HG03108 (cell line): ENCODE measurements around the gene TNRC18.
"Not testable (repeated sequence)": the region's sequence is repeated elsewhere in the genome, so short reads cannot be mapped to it uniquely, and the experiment has no call there.

Source experiments
- ATAC-seq: cut with Tn5 transposase; IDR thresholded peaks from one replicate; pipeline ENCODE4 v1.9.1; 2021; ENCODE audit warnings: moderate library complexity; ENCODE audit not compliant: unreplicated experiment

The TNRC18 gene

DNA sequence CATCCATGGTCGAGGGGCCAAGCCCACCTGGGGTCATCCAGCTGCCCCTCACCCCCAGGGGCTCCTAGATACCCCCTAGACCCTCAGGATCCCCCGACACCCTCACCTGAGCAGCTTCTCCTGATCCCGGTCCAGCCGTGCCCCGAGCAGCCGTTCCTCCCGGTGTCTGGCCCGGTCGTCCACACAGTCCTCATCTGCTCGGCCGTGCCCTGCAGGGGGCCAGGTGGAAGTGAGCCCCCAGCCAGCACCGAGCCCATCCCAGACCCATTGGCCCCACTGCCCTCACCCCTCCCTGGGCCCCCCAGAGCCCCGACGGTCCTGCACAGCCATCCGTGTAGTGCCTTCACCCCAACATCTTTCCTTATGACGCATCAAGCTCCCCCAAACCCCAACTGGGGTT is 45.8 kb downstream of the TNRC18 start:
- ATAC-seq = no peak

DNA sequence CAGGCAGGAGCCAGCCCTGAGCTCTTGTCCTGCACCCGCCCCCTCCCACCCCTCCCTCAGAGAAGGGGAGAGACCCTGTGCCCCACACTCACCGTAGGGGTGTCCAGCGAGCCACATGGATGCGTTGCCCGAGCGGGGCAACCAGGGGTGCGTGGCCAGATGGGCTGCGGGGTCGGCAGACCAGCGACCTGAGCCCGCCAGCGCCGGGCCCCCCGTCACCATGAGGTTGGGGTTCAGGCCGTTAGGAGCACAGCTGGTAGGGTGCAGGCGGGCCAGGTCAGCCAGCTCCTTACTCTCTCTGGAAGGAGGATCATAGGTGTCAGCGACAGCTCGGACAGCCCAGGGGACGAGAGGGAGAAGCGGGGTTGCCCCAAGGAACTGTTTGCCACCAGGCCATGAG is 46.4 kb downstream of the TNRC18 start:
- ATAC-seq = no peak

DNA sequence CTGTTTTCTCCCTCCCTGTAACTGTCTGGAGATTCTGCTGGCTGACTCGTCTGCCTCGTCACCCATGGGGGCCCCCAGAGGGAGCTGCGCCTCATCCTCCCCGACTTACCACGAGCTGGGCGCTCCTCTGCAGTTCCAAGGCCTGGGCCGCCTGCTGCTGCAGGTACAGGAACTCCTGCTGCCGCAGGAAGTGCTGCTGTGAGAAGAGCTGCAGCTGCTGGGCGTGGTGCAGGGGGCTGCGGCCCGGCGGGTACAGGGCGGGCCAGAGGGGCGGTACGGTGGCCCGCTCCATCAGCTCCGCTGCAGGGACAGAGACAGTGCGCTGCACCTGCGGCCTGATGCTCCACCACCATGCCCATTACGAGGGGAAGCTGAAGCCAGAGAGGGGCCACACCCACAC is 47.7 kb downstream of the TNRC18 start:
- ATAC-seq = no peak

DNA sequence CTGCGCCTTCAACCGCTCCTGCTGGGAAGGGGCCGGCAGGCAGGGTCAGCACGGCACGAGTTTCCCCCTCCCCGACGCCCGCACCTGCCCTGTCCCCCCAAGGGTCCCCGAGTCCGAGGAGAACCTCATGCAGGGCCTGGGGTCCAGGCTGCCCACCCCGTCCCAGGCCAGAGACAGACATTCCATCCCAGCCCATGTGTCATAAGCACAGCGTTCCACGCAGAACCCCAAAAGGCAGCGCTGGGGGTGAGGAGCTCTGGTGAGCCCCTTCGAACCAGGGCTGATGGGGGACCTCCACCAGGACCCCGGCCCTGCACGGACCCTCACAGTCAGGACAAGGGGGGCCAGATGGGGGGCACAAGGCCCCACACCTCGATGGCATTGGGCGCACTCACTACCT is 49.2 kb downstream of the TNRC18 start:
- ATAC-seq = no peak

DNA sequence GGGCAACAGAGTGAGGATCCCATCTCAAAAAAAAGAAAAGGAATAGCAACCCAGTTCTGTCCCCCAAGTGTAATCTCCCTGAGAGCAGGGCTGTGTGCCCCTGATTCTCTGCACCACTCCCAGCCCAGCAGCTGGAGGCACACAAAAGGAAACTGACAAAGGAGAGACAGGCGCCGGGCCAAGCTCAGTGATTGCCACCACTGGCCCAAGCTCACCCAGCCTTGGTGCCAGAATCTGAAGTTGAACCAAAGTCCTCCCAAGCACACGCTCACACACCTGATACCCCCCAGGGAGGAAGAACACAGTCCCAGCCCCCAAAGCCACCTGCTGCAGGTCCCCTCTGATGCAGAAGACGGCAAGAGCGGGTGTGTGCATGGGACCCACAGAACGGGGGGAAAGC is 50.3 kb downstream of the TNRC18 start:
- ATAC-seq = no peak

DNA sequence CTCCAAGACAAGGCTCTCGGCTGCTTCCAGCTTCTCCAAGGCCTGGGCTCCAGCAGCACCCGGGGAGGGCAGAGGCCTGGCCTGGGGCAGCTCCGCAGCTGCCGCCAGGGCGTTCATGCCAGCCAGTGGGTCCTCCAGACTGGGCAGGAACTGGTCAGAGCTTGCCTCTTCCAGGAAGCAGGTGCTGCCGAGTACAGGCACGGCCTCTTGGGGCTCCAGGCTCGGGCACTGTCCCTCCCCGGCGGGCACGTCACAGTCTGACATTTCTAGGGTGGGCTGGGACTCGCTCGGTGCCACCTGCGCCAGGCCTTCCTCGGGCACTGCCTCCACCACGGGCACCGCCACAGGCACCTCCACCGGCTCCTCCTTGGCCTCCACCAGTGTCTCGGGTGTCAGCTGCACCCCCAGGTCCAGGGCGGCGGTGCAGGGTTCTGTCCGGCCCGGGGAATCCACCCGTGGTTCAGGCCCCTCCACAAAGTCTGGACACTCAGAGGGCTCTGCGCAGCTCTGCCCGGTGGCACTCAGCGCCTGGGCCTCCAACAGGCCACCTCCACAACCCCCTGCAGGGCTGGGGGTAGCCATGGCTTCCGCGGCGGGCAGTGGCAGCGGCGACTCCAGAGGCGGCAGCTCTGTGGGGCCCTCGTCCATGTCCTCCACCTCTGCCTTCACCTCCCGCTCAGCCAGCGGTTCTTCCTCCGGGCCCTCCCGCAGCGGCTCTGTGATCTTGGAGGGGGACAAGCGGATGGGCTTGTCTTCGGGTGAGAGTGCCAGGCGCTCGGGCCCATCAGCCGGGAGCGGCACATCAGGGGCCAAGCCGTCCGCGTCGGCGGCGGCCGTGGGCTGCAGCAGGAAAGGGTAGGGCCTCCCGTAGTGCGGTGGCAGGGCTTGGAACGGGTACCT is 52.9 kb downstream of the TNRC18 start:
- ATAC-seq = no peak

DNA sequence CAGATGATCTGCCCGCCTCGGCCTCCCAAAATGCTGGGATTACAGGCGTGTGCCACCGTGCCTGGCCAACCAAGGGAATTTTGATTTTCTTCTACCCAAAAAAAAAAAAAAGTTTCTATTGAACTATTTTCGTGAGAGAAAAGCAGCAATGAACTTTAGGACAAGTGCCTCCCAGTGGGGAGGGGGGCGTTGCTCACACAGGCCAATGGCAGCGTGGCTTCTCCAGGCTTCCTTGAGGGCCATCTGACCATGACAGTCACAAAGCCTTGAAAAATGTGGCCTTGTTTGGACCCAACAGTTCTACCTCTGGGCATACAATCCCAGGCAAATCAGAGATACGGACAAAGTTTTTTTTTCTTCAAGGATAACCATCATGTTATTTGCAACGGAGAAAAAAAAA is 56.0 kb downstream of the TNRC18 start:
- ATAC-seq = no peak

DNA sequence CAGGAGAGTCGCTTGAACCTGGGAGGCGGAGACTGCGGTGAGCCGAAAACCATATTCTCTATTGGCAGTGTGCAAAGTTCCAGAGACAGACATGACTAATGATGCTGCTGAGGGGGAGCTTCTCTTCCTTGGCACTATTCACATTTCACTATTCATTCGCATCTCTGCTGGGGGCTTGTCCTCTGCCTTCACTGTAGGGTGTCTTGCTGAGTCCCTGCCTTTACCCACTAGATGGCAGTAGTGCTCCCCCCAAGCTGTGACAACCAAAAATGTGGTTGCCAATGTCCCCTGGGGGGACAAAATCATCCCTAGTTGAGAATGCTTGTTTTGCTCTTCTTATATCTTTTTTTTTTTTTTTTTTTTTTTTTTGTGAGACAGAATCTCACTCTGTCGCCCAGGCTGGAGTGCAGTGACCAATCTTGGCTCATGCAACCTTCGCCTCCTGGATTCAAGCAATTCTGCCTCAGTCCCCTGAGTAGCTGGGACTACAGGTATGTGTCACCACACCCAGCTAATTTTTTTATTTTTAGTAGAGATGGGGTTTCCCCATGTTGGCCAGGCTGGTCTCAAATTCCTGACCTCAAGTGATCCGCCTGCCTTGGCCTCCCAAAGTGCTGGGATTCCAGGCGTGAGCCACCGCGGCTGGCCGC is 57.5 kb downstream of the TNRC18 start:
- peak; percentile 61 for ATAC-seq

DNA sequence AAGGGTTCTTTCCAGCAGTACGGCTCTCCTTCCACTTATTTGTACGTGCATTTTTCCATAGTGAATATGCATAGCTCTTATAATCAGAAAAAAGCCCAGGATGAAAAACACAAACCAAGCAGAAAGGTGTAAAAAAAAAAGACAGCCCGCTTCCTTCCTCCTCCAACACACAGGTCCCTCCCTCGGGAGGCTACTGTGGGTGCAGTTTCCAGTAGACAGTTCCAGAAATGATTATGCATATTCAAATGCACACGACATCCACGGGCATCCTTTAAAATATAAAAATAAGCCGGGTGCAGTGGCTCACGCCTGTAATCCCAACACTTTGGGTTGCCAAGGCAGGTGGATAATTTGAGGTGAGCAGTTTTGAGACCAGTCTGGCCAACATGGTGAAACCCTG is 59.9 kb downstream of the TNRC18 start:
- no peak for ATAC-seq

DNA sequence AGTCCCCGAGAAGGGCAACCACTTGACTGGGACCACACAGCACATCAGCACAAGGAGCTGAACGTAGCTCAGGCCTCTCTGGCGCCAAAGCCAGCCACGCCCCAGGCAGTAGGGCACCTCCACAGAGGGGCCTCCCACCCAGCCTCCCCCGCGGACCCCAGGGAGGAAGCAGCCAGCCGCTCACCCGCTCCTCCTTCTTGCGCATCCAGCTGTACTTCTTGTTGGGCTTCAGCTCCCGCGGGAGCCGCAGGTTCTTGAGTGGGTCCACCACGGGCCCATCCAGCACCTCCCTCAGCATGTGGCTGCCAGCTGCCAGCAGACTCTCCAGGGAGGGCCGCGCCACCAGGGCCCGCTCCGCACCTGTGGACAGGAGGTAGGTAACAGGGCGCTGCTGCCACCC is 61.2 kb downstream of the TNRC18 start:
- ATAC-seq = no peak

DNA sequence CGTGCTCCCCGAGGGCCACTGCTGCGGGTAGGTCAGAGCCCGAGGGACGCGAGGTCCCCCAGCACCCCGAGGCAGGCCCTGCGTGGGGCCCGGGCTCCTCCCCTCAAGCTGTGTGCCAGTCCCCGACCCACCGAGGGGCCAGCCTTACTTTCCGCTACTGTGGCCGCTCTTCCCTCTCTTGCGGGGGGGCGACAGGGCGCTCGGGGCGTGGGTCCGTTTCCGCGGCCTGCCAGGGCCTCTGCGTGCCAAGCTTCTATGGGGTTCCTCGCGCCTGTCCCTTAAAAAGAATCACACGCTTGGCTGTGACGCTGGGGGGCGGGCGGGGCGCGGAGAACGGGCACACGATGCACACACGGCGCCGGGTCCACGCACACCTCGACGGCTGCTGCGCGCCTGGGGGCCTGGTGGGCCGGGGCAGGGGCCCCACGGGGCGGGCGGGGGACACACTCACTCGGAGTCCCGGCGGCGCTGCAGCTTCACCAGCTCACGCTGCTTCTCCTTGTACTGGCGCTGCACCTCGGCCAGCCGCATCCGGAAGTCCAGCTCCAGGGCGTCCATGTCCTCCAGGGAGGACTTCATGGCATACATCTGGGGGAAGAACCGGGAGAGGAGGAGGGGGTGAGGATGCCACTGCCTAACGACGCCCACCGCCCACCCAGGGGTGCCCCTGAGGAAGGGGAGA is 62.0 kb downstream of the TNRC18 start:
- no peak for ATAC-seq

DNA sequence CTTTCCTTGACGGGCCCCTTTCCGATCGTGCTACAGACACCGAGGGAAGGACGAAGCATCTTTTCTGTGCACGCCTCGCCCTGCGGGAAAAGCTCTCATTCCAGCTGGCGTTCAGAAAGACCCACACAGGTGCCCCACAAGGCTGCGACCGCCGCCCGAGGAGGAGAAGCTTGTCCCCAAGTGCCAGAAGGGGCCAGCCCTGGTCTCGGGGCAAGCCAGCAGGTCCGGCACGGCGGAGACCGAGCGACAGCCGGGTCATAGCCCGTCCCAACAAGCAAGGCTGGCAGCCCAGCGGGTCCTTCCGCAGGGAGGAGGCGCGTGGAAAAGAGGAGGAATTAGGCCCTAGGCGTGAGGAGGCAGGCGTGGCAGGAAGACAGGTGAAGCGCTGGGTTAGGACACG is 62.7 kb downstream of the TNRC18 start:
- ATAC-seq = no peak

DNA sequence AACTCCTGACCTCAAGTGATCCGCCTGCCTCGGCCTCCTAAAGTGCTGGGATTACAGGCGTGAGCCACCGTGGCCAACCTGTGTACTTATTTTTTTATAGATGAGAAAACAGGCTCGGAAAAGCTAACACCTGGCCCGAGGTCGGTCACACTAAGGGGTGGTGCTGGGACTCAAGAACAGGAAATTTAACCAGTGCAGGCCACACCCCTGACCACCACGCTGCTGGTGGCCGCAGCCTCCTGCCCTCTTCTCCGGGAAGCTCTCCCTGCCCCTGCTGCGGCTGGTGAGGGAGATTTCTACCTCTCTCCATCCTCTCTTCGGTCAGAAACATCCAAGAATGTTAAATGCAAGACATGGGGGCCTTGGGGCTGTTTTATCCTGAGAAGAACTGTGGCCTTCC is 63.2 kb downstream of the TNRC18 start:
- ATAC-seq = no peak

DNA sequence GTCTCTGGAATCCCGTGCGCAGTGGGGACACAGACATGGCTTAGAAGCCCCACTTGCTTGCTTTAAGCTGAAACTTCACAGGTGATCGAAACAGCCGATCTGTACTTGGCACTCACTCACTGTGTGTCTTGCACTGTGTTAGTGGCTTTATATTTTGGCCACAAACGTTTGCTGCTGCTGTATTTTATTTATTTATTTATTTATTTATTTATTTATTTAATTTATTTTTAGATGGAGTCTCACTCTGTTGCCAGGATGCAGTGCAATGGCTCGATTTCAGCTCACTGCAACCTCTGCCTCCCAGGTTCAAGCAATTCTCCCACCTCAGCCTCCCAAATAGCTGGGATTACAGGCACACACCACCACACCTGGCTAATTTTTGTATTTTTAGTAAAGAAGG is 63.6 kb downstream of the TNRC18 start:
- not testable (repeated sequence) for ATAC-seq

DNA sequence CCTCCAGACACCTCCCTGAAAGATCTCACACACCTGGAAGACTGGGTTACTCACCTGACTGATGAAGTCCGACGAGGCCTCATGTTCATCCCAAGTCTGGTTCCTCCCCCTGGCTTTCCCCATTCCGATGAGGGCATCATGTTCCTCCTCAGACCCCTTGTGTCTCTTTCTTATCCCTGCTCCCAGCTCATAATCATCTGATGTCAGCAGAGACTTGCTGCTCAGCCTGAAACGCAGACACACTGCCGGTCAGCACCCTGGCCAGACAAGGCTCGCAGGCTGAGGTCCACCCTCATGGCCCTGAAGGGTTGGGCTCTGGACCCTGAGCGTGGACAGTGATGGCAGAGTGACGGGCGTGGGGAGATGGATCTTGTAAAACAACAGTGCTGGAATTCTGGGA is 64.3 kb downstream of the TNRC18 start:
- no peak for ATAC-seq

DNA sequence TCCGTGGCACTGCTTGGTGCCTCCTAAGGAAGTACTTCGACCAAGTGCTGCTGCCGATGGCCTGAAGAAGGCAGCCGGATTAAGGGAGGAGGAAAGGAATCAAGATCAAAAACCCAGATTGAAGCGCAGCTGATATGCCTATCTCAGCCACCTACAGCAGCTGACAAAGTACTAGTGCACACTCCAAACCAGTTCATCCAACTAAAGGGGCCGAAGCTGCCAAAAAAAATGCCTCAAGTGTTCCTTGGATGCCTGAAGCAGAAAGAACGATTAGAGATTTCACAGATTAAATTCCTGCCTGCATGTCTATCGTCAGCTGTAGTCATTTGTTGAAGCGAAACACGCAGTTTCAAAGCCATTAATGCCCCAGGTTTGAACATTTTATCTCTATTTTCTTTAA is 65.7 kb downstream of the TNRC18 start:
- ATAC-seq = no peak

DNA sequence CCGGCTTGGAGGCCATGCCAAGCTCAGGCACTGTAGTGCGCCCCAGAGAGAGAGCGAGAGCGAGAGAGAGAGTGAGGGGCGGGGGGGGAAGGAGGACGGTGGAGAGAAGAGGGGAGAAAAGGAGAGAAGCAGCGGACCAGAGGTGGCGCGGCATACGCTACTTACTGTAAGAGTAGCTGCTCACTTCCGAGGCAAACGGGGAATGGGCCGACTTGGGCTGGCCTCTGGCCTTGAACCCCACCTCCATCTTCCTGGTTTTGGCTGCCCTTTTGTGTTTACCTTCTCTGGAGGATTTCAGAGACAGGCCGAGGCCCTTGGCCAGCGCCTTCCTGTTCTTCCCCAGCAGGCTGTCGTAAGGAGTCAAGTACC is 66.9 kb downstream of the TNRC18 start:
- no peak for ATAC-seq

DNA sequence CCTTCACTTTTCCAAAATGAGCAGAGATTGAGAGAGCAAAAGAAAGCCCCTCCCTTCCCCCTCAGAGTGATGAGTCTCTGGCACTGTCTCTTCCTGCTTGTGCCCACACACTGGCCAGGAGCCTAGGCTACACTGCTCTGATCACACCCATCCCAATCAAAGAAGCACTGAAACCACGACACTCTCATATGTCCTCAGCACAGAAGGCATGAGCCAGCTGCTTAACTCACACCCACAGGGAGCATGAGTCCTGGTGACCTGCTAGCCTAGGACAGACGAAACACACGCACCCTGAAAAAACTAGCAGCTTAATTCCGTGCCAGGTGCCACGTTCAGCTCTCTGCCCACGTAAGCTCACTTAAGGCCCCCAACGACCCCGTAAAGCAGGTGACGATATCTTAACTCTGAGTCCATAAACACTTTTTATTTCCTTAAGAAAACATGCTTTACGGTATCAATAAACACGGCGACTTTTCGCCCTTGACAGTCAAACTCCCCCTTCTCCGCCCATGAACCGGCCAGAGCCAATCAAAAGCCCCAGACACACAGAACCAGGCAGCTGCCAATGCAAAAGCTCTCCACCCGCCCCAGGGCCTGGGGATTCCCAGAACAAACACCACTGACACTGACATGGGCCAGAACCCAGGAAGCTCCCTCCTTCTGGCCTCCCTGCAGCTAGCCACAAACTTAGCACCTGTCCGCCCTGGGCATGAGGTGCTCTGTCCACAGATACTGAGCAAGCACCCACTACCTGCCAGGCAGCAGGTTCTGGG is 69.0 kb downstream of the TNRC18 start:
- no peak for ATAC-seq

DNA sequence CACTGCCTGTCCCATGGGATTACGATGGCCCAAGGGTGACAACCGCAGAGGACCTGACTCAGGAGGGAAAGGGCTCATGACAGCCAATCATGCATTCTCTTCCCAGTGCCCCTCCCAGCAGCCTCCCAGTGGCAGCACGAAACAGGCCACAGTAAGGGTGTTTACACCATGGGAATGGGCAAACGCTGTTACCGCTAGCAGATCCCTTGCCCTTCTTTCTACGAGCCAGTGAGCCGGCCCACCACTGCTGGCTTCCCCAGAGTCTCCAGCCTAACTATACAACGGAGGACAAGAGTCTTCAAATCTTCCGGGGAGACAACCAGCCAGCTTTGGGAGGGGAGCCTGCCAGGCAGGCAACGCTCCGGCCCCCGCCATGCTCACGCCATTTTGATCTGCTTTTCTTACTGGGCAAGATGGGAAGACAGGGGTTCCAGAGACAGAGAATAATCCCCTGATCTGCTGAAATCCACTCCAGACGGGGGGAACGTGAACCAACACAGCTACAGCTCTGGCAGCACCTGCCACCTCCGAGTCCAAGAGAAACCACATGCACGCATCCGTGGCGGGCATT is 71.1 kb downstream of the TNRC18 start:
- no peak for ATAC-seq

DNA sequence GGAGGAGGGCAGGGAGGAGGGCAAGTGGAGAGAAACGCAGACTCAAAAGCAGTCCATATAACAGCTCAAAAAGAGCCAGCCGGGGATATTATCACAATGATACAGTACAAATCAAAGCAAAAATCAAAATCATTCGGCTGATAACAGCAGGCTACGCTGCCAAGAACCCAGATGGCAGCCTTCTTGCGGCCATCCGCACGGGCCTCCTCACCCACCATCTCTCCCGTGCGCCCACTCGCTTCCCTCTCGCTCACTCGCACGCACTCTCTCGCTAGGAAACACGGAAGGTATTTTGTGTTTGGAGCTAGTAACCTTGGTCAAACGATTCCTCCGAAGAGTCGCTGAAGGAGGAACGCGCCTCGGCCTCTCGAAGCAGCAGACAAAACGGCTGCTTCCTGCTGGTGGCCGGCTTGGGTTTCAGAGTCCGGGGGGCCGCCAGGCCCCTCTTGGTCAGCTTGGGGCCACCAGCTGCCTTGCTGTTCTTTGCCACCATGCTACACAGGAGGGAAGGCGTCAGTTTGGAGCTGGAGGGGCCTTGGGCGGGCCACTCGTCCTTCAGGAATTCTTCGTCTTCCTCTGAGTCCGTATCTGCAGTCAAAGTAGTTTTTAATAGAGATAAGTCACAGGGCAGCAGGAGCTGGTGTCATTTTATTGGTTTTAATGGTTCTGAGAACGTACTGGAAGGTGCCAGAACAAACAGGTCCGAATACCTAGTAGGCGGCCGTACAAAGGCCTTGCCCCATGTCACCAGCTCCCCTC is 71.9 kb downstream of the TNRC18 start:
- no peak for ATAC-seq
